ENCODE results near the gene NCKAP5.

NCKAP5 gene

GRCh38 chr2:133562558-133562957 is 5.7 kb downstream of the NCKAP5 start:
- no peak overlapping the region for H3K4me3 ChIP-seq (ENCODE audit: low read depth, low read length)

GRCh38 chr2:133561045-133561852 is 7.0 kb downstream of the NCKAP5 start:
- H3K4me3 ChIP-seq (ENCODE audit: low read depth, low read length) = no peak overlapping the region
- peak; percentile 58 for TF ChIP-seq CTCF (IDR thresholded peaks at IDR 0.05; ENCODE audit: low read depth, low read length)

More at GRCh38 chr2:133562558-133562957, 5.7 kb downstream of the NCKAP5 start:
- no peak for TF ChIP-seq CTCF (IDR thresholded peaks at IDR 0.05; ENCODE audit: low read depth, low read length)

- no peak for TF ChIP-seq CTCF (IDR thresholded peaks at IDR 0.05; ENCODE audit: low read depth, low read length)
- H3K4me3 ChIP-seq (ENCODE audit: low read depth, low read length) = no peak overlapping the region
Observed at GRCh38 chr2:133557614-133558013, 10.6 kb downstream of the NCKAP5 start.

- no peak overlapping the region for H3K4me3 ChIP-seq (ENCODE audit: low read depth, low read length)
- no peak for TF ChIP-seq CTCF (IDR thresholded peaks at IDR 0.05; ENCODE audit: low read depth, low read length)
Observed at GRCh38 chr2:133553838-133554408, 14.3 kb downstream of the NCKAP5 start.

GRCh38 chr2:133553251-133553650 is 15.0 kb downstream of the NCKAP5 start:
- H3K4me3 ChIP-seq (ENCODE audit: low read depth, low read length) = no peak overlapping the region
- TF ChIP-seq CTCF (IDR thresholded peaks at IDR 0.05; ENCODE audit: low read depth, low read length) = no peak

- H3K4me3 ChIP-seq (ENCODE audit: low read depth, low read length) = no peak overlapping the region
- TF ChIP-seq CTCF (IDR thresholded peaks at IDR 0.05; ENCODE audit: low read depth, low read length) = no peak
Observed at GRCh38 chr2:133552821-133553220, 15.4 kb downstream of the NCKAP5 start.

- no peak overlapping the region for H3K4me3 ChIP-seq (ENCODE audit: low read depth, low read length)
- no peak for TF ChIP-seq CTCF (IDR thresholded peaks at IDR 0.05; ENCODE audit: low read depth, low read length)
Observed at GRCh38 chr2:133541797-133542196, 26.5 kb downstream of the NCKAP5 start.
